Islet of Langerhans (tissue), 1 donor: ENCODE measurements around the gene FTHL17.

Experiments
- FAIRE-seq: peaks from one replicate; lab custom pipeline; 2011; peaks lifted over from hg19 to GRCh38; lab: Jason Lieb, UNC

The FTHL17 gene

GRCh38 chrX:31071725-31072124 lies at the start of gene FTHL17:
Gene FTHL17, minus strand, starts transcription at chrX:31072041. Its CDS starts 88 bp downstream, at chrX:31071953.
- FAIRE-seq: no peak

GRCh38 chrX:31117266-31117665 lies 45.4 kb upstream of the FTHL17 start:
- no peak for FAIRE-seq

DNA sequence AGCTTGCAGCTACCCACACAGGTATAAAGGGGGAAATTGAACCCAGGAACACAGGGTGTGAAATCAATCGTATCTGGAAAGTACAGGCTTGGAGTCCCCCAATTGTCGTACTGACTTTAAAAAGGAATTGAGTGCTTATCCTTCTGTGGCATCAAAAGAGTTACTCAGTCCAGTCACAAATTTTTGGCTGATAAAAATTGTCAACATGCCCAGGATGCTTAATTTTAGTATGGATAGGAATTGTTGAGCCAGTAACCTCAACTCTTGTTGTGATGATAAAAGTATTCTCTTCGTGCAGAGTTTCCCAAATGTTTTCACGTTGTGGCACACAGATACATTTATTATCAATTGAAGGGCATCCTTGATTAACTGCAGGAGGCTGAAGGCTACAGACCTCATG lies 43.6 kb upstream of the FTHL17 start:
- FAIRE-seq: no peak

DNA sequence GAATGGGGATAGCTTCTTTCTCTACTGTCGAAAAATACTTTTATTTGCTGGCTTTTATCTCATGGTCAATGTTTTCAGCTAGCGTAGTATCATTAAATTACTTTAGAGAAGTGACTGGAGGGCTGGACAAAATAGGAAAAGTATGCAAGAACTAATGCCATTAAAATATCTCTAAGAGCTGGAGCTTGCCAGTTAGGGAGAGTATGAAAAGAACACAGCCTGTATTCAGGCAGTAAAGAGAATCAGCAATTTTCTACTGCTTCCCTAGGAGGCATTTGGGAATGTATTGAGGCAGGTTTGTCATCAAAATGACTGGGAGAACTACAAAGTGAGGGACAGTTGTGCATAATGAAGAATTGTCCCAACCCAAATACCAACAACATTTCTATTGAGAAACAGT lies 43.0 kb upstream of the FTHL17 start:
- FAIRE-seq: no peak

GRCh38 chrX:31112226-31112999 lies 40.6 kb upstream of the FTHL17 start:
- FAIRE-seq: no peak

- no peak for FAIRE-seq
These were observed 38.8 kb upstream of the FTHL17 start for GRCh38 chrX:31110657-31111056.

DNA sequence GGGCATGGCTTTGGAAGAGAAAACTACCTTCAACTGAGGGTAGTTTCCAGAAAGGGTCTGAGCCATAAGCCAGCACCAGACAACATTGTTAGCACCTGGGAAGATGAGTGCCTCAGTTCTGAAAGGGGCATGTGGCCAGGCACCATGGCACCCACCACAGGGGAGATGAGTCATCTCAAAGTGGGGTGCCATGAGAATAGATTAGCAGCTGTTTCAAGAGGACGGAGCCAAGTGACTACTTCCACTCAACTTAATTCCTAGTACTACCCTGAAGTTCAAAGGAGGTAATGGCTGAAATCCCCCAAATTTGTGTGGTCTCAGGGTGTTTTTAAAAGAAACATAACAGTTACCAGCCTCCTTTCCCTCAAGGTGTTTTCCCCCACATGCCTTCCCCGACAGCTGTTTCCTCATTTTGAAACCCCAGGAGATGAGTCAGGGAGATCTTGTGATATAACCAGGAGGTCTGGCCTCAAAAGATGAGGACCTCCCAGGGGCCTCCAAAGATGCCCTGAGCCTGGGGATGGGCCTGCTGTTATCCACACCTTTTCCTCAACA lies 27.8 kb upstream of the FTHL17 start:
- FAIRE-seq: no peak

DNA sequence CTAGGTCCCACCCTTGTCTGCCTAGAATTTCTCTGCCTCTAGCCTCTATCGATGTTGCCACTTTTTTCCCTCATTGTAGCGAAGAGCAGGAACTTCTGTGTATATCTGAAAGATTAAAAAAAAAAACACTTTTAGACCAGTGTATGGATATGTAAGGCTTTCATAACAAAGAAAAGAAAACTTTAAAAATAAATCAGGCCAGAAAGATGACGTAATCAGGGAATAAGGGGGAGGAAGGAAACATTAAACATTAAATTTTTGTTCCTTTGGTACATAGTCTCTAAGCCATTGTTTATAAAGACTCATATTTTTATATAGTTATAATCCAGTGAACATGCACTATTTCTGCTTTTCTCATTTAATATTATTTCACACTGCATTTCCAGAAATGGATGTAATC lies 26.2 kb upstream of the FTHL17 start:
- FAIRE-seq: no peak

- no peak for FAIRE-seq
These were observed 21.8 kb upstream of the FTHL17 start for GRCh38 chrX:31093639-31093975.

DNA sequence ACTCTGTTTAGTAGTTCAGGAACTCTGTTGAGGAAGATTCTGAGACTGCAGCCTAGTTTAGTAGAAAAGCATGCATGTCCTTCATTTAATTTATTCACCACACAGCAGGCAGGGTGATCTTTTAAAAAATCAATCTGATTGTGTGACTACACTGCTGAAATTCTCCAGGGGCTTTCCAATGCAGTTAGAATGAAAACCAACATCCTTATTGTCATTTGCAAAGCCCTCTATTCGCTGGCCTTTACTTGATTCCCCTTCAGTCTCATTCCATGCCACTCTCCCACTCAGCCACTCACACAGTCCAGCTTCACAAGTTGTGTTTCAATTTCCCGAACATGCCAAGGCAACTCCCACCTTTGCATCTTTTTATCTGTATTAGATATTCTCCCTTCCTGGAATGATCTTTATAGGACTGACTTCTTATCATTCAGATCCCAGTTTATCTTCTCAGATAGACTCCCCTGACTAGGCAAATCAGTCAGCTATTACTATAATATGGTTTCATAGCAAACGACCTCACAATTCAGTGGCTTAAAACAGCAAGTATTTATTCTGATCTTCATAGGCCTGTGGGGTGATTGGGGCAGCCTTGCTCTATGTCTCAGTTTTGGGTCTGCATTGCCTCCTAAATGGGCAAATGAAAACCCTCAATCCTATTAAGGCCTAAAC lies 21.3 kb upstream of the FTHL17 start:
- no peak for FAIRE-seq

DNA sequence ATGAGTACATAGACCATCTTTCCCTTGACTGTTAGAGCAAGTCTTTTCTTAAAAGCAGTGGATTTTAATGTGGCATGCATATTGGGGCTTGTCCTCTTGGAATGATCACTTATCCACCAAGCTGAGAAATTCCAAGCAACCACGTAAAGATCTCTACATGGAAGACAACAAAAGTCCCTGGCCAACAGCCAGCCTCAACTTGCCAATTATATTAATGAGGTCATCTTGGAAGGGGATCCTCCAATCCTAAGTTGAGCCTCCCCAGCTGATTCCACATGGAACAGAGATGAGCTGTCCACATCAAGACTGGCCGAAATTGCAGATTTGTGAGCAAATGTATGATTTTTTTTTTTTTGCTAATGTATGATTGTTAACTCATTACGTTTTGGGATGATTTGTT lies 20.6 kb upstream of the FTHL17 start:
- no peak for FAIRE-seq

- FAIRE-seq: no peak
These were observed 20.0 kb upstream of the FTHL17 start for GRCh38 chrX:31091819-31092218.

- no peak for FAIRE-seq
These were observed 2.7 kb upstream of the FTHL17 start for GRCh38 chrX:31074522-31074921.

GRCh38 chrX:31071262-31071661 lies 579 bp downstream of the FTHL17 start:
- FAIRE-seq: no peak

- no peak for FAIRE-seq
These were observed 1.8 kb downstream of the FTHL17 start for GRCh38 chrX:31070057-31070468.

DNA sequence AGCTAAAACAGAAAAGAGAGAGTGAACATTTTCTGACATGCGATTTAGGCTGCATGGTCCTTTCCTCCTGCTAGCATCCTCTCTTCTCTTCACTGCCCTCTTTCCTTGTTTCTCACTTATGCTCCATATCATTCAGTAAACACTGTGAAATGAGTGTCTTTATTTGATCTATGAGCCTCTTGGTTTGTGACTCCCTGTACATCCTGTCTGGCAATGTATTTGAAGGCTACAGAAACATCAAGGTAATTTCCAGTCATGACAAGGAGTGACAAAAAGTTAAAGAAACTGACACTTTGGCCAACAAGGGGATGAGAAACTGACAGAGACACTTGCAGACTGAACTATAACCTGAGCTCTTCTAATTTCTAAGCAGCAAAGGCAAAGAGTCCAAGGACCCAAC lies 8.7 kb downstream of the FTHL17 start:
- FAIRE-seq: no peak

- FAIRE-seq: no peak
These were observed 10.8 kb downstream of the FTHL17 start for GRCh38 chrX:31061091-31061490.

- no peak for FAIRE-seq
These were observed 11.8 kb downstream of the FTHL17 start for GRCh38 chrX:31060016-31060415.

DNA sequence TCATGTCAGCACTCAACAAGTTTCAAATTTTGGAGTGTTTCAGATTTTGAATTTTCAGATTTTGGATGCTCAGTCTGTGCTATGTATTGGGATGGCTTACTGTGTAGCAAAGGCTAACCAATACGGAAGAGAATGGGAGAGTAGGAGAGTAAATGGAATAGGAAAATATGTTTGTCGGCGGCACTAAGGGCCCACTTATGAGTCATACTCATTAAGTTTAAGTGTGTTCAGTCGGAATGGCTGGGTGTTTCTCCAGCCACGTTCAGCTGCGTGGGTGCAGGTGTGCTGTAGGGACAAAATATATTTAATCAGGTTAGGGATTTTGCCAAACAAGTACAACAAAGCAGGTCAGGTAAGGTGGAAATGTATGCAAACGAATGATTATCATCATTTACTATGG lies 13.6 kb downstream of the FTHL17 start:
- FAIRE-seq: no peak

- no peak for FAIRE-seq
These were observed 14.2 kb downstream of the FTHL17 start for GRCh38 chrX:31057691-31058090.

GRCh38 chrX:31057291-31057690 lies 14.6 kb downstream of the FTHL17 start:
- FAIRE-seq: no peak

- no peak for FAIRE-seq
These were observed 18.2 kb downstream of the FTHL17 start for GRCh38 chrX:31053621-31054020.

DNA sequence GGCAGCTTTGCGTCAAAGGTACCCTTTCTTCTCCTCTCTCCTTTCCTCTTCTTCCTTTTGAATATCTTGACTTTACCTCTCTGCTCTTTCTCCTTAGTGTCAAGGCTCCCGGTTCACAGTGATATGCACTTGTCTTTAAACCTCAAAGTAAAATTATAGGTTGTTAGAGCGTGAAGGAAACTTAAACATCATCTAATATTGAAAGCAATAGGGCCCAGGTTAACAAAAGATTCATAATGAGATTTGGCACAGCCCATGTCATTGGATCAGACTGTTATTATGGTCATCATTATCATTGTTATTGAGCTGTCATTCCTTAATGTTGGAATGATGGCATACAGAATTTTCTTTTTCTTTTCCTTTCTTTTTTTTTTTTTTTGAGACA lies 32.5 kb downstream of the FTHL17 start:
- FAIRE-seq: no peak
